HG03354 (cell line): ENCODE measurements around the gene PSAPL1.

Experiments
- ATAC-seq: cut with Tn5 transposase; IDR thresholded peaks from one replicate; pipeline ENCODE4 v1.9.1; 2021; ENCODE audit warnings: mild to moderate bottlenecking; ENCODE audit not compliant: unreplicated experiment, poor library complexity, severe bottlenecking

The PSAPL1 gene

DNA sequence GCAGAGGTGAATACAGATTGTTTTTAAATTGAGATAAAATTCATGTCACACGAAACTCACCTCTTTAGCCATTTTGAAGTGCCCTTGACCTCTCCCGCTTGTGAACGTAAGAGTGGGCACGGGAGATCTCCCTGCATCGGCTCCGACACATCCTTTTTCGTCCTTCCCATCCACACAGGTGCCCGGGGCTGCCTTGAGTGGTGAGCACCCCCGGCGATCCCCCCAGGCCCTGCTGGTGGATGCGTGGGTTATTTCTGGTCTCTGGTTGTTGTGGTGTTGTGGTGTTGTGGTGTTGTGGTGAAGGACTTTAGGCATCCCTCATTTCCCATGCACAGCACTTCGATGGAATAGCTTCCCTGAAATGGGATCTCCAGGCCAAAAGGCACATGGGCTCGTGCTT, 46.1 kb downstream of the PSAPL1 start:
- no peak for ATAC-seq

DNA sequence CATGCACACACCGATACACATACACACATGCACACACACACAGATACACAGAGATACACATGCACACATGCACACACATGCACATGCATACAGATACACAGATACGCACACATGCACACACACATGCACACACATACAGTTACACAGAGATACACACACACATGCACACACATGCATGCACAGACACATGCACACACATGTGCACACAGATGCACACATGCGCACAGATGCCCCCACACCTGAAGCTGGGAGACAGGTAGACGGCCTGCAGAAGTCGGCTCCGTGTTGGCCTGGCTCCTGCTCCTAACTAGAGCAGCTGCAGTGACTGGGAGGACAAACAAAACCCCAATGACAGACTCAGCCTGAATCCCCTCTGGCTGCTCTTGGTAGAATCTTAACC, 46.8 kb downstream of the PSAPL1 start:
- ATAC-seq: no peak

DNA sequence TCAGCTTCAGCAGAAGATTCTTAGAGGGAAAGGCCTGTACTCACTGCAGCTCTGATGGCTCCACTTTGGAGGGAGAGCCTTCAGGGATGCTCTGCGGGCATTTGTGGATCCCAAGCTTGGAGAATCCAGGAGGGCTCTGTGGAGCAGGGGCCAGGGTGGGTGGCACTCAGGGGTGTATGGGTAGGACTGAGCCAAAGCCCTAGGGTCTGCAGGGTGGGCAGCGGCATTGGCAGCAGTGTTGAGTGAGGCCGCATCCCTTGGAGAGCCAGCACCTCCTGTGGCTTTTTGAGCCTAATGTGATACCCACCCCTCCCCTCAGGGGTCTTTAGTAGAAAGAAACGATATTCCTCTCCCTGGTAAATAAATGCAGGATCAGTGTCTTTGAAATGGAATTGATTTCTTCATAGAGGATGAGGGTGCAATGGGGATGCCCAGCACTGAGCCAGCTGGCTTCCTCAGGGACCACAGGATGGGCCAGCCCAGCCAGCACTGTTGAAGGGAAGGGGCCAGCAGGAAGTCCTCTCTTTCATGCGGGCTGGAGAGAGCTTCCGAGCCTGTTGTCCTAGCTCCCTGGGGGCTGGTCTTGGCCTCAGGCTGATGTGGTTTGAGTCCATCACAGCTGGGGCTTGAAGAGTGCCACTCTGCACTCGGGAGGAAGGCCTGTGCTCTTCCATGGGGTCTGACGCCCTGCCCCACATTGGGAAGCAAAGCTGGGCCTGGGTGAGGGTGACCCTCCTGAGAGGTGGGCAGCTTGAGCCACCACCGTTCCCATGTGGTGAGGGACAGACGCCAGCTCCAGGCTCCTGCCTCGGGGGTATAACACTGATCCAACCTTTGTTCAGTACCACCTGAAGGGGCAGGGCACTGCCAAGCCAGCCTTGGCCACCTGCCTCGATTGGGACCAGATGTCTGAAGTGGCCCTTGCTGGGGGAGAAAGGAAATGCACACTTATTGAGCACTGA, 49.5 kb downstream of the PSAPL1 start:
- no peak for ATAC-seq

DNA sequence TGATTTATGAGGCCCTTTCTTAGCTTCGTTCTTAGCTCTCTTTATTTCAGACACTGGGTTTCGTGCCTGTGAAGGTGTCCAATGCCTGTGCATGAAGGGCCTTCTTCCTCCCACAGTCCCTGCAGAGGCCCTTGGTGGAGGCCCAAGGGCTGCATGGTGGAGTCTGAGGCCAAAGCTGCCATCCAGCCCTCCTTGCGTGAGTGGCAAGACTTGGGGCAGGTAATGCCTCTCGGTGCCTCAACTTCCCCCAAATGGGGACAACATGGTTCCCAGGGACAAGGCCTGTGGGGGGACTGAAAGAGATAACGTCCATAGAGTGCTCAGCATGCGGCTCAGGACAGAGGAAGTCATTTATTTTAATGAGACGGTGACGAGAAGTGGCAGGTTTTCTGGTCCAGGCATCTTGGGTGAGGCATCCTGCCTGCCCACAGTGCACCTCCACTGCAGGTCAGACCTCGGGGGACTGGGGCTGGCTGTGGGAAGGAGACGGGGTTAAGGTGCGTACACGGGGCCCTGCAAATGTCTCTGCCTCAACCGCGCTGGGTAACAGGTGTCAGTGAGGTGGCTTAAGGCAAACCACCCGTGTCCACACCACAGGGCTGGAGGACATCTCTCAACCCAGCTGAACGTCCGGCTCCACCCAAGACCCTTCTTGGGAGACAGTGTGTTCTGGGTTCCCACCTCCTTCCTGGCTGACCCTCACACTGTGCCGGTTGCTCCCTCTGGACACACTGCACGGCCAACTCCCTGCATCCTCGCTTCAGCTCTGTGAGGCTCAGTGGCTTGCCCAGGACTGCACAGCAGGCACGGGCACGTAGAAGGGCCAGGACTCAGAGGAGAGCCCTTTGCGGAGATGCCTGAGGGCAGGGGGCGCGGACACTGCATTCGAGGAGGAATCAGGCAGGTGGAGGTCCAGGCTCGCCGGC, 50.5 kb downstream of the PSAPL1 start:
- no peak for ATAC-seq

DNA sequence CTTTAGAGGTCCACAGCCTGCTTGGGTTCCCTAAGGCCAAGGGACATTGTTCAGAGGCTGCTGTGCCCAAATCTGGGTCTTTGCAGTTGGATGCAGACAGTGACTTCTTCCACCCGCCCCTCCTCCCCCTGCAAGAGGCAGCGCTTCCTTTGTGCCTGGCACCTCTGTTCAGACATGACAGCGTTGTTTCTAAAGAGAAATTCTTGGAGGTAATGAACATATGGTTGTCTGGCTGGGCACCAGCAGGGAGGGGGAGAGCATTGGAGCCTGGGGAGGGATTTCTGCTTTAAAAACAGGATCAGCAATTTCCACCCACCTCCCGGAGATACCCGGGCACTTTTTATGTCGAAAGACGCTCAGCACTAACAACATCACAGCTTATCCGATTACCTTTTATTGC, 51.5 kb downstream of the PSAPL1 start:
- ATAC-seq: no peak

DNA sequence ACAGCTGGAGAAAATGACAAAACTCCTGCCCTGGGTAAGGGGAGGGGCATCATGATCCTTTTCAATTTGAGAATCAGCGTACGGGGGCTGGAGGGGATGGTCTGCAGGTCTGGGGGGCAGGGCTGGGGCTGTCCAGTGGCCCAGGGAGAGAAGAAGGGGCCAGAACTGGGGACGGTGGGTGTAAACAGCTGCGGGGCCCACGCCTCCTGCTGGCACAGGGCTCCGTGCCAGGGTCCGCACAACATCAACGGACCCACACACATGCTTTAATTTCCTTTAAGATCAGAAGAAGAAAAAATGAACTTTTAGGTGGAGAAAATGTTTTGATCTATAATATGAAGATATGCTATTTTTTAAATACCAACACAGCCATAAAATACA, 52.1 kb downstream of the PSAPL1 start:
- no peak for ATAC-seq

DNA sequence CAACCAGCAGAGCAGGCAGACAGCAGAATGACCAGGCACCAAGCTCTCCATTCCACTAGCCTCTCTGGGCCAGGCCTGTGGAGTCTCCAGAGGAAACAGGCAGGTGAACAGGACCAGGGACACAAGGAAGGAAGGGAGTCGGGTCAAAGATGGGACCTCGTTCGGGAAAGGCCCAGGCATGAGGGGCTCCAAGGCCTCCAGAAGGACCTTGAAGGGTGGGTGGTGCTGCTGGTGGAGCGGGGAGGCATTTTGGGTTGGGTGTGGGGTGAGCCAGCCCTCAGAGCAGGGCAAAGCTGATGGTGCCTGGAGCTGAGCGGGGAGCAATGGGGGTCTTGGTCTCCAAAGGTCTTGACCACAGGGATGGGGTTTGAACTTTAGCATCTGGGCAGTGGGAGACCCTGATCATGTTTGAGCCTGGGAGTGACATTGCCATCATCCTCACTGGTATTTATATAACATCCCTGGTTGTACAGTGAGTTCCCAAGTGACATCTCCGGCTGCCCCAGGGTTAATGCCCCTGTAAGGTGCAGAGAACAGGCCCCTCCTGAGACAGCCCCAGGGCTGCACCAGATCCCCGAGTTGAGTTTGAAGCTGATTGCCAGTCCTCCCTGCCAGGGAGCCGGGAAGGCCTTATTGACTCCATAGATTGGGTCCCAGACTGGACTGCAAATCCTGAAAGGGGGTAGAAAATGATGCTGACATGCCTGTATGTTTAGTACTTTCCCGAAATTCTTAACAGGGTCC, 52.7 kb downstream of the PSAPL1 start:
- no peak for ATAC-seq

DNA sequence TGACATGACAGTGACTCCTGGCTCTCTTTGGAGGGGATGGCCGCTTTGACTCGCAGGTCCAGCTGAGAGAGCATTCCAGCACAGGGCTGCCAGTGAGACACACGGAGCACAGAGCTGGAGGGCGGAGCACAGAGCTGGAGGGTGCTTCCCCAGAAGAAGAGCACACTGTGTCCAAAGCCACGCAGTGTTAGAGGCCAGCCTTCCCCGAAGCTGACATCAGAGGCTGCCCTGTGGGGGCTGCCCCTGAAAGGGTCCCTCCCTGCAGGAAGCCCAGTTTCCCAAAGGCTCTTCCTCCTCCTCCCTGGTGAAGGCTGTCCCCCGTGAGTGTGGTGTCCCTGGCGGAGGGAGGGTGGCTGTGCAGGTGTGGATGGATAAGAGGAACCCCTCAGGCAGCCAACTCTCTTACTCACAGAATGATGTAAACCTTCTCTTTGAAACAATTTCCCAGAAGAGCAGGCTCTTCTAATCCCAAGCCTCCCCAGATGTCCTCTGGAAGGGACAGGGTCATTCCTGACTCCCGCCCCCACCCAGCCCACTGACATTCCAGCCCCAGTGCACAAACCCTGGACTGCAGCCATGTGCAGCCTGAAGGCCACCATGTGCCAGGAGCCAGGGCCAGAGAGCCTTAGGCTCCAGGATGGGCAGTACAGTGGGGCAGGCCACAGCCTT, 53.4 kb downstream of the PSAPL1 start:
- no peak for ATAC-seq
